H1 (cell line): ENCODE results near the gene RHO.

Experiments used
- BRCA1 ChIP-seq: IDR thresholded peaks from 2 replicates; pipeline ENCODE4 v1.6.1; 2012; ENCODE audit warnings: low read depth, low read length, improper control_type of control experiment
- CTCF ChIP-seq, 3 experiments: IDR thresholded peaks; 1 replicate in 2 of 3; 2 replicates in 1 of 3; pipeline versions ENCODE4 v1.5.1 to v1.6.1; 2011; ENCODE audit warnings: low read length in 3 of 3, mild to moderate bottlenecking in 3 of 3, inconsistent platforms in 2 of 3, low read depth in 1 of 3, moderate library complexity in 1 of 3; ENCODE audit not compliant: insufficient read depth in 1 of 3; ENCODE audit errors: control extremely low read depth in 1 of 3
- E2F6 ChIP-seq: IDR thresholded peaks from 2 replicates; pipeline ENCODE4 v1.6.1; 2012; ENCODE audit warnings: inconsistent platforms
- JUN ChIP-seq: IDR thresholded peaks from 2 replicates; pipeline ENCODE4 v1.6.1; 2011; ENCODE audit warnings: low read depth, mild to moderate bottlenecking, improper control_type of control experiment, low read length
- JUND ChIP-seq: IDR thresholded peaks from 2 replicates; pipeline ENCODE4 v1.6.1; 2011; ENCODE audit warnings: mild to moderate bottlenecking, improper control_type of control experiment, low read length
- RFX5 ChIP-seq: IDR thresholded peaks from 2 replicates; pipeline ENCODE4 v1.6.1; 2011; ENCODE audit warnings: low read depth, low read length, improper control_type of control experiment, borderline replicate concordance
- SIN3A ChIP-seq, 2 experiments: IDR thresholded peaks in 1 of 2; conservative IDR thresholded peaks in 1 of 2; 2 replicates each; pipeline ENCODE4 v1.6.1; 2011 to 2012; ENCODE audit warnings: low read length in 2 of 2, improper control_type of control experiment in 1 of 2, low read depth in 1 of 2, mild to moderate bottlenecking in 1 of 2
- ZNF274 ChIP-seq: IDR thresholded peaks from 2 replicates; pipeline ENCODE4 v1.7.0; 2012; ENCODE audit warnings: low read length, borderline replicate concordance; ENCODE audit errors: extremely low read depth

DNA sequence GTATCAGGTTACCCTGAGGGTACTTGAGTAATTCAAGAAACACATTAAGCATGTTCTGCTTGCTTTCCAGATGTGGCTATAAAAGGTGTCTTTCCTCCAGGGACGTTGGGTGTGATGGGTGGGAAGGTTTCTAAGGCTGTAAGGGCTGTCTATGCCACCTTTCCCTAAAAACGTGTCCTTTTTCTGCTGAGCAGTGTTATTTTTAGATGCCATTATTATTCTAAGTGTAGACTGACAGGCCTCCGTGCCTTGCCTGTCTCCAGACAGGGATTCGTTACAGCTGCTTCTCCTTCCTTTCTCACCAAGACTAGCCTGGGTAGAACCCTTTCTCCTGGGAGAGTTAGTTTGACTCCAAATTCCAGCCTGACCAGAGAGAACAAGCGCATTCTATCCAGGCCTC is 26.8 kb upstream of the RHO start:
- TF ChIP-seq ZNF274 (no peak), RFX5 (no peak), CTCF (IDR thresholded peaks at IDR 0.05; ENCODE audit: control extremely low read depth in 1 of 3, insufficient read depth in 1 of 3, low read depth in 1 of 3, low read length in 3 of 3) (no peak), JUND (no peak), E2F6 (no peak), BRCA1 (no peak), JUN (no peak), SIN3A (conservative IDR thresholded peaks at IDR 0.05 in 1 of 2, IDR thresholded peaks at IDR 0.05 in 1 of 2; ENCODE audit: low read depth in 1 of 2, low read length in 2 of 2) (no peak)
